GM18520 (cell line): Measurements from ENCODE around the gene KCNIP3.

Experiments used
- ATAC-seq: cut with Tn5 transposase; IDR thresholded peaks from one replicate; pipeline ENCODE4 v1.9.1; 2021; ENCODE audit not compliant: unreplicated experiment

The KCNIP3 gene

DNA sequence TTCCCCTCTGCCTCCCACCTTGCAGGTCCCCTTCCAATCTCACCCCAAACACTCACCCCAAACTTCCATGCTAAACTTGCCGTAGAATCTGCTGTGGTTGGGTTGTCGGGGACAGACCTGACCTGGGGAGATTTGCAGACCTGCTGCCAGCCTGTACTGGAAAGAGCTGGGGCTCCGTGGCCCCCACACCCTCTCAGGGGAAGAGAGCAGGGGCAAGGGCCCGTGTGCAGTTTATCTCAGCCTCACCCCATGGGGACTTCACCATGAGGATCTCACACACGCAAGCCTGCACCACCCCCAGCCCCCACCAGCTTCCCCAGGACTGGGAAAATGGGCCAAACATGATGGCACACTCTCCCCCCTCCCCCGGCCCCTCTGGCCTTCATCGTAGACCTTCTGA is 30.7 kb downstream of the KCNIP3 start:
- no peak for ATAC-seq

DNA sequence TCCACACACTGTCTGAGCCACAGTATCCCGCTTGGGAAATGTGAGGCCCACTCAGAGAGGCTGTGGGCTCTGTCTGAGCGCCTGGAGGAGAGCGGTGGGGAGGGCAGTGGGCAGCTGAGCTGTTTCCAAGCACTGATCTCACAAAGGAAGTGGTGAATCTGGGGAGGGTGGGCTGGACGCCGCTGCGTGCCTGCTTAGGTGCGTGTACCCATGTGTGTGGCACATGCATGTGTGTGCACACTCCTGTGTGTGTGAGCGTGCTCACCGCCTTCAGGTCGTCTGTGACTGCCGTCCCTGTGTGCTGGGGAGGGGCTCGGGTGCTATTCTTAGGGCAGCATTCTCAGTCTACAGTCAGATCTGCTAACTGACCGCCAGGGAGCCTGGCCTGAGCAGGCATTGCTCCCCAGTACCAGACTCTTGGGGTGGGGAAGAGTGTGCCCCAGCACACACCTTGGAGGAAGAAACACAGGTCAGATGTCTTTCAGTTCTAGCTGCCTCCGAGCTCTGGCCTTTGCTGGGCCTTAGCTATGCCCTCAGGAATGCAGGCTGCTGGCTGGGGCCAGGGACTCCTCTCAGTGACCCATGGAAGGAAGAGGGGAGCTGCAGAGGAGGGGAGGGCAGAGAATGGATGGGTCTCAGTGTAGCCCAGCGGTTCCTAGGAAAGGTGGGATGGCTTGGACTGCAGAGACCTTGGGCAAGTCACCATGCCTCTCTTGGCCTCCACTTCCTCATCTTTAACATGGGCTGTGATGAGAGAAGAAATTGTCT is 31.4 kb downstream of the KCNIP3 start:
- no peak for ATAC-seq

DNA sequence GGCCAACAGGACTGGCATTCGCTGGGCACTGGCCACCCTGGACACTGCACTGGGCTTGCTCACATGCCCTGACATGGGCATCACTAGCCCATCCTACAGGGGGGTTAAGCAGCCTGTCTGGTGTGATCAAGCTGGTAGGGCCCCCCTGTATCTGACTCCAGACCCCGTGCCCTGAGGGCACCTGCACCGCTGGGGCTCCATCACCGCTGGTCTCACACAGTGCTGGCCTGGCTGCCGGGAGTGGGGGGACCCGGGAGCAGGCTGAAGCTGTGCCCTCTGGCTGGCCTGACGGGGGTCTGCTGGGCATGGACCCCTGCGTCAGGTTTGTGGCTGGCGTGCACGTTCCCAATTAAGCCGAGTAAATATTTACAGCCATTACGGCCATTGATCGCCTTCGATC is 32.3 kb downstream of the KCNIP3 start:
- ATAC-seq: no peak

DNA sequence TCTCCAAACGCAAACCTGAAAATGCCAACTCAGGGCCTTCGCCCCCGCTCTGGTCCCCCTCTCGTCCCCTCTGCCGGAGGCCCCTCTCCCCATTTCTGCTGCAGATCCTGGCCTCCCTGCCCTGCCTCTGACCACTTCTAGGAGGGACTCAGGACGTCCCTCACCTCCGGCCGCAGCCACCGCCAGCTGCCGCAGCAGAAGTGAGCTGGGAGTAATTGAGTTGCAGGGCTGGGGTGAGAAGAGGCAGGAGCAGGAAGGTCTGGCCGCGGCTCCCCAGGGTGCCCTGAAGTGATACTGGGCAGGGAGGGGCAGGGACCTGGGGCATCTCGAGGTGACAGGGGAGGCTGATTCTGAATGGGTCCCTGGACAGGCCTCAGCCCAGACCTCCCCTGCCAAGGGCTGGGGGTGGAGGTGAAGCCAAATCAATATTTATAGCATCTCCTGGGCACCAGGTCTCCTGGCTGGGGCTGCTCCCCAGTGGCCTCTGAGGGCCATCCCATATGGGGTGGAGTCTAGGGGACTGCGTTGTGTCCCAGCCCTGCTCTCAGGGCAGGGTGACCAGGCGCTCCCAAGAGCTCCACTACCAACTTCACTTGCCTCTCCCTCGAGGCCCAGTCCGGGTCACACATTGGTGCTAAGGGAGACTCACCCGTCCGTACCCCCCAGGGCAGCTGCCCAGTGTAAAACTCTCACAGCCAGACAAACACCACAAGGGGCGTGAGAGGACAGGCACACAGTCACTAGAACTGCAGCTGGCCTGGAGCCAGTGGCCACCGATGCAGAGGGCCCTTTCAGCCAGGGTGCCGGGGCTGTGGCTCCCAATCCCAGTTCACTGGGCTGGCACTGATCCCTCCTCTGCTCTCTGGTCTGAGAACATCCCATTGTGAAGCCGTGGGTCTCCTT is 33.0 kb downstream of the KCNIP3 start:
- ATAC-seq: no peak

DNA sequence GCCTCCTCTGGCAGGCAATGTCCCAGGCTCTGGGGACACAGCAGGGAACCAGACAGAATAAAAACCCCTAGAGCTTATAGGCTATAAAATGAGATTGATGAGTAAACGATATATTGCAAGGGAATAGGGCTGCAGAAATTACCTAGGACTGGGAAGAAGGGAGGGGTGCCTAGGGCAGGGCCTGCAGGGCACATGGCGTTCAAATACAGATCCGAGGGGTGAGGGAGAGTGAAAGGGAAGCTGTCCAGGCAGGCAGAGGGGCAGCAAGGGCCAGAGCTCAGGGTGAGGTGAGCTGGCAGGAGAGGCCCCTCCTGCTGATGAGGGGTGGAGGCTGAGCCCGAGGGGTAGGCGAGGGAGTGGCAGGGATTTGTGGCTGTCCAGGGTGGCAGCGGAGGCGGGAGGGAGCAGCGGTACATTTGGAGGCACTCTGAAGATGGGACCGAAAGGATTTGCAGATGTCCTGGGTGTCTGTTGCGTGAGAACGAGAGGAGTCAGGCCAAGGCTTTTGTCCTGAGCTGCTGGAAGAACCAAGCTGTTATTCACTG is 33.7 kb downstream of the KCNIP3 start:
- ATAC-seq: no peak

DNA sequence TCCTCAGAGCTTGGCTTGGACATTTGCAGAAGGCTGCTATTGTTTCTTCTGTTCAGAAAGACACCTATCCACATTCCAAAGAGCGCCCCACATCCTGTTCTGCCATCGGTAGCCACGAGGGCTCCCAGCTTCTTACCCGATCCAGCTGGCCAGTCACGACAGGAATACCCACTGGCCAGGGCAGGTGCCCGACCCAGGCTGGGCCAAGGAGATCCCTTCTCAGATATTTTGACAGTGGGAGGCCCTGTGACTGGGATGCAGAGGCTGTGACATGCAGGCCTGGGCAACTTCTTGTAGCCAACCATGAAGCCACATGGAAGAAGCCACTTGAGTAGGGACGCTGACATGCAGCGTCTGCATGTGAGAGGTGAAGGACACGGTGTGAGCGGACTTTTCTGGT is 34.5 kb downstream of the KCNIP3 start:
- no peak for ATAC-seq

DNA sequence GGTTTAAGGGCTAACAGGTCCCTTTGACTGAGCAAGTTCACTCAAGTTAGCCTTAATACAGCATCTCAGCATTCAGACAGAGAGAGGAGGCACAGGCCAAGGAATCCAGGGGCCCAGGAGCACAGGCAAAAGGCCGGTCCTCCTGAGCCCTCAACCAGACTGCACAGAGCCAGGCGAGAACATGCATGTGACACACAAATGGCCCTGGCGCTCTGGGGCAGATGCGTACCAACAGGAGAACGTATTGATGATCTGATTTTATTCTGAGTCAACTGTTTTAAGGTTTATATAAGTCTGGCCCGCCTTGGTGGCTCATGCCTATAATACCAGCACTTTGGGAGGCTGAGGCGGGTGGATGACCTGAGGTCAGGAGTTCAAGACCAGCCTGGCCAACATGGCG is 34.9 kb downstream of the KCNIP3 start:
- no peak for ATAC-seq

DNA sequence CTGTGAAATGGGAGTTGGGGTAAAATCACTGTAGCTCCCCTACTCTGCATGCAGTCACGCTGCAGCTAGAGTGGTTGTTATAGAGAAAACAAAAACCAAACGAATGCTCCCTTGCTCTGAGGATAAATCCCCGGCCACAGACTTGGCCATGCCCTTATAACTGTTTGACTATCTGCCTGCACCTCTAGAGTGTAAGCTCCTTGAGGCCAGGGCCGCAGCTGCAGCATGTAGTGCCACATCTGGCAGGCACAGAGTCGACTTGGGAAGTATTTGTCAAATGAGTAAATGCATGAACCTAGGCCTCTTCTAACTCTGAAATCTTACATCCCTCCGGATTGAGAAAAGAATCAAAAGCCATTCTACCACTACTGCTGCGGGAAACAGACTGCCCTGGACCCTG is 35.9 kb downstream of the KCNIP3 start:
- no peak for ATAC-seq

DNA sequence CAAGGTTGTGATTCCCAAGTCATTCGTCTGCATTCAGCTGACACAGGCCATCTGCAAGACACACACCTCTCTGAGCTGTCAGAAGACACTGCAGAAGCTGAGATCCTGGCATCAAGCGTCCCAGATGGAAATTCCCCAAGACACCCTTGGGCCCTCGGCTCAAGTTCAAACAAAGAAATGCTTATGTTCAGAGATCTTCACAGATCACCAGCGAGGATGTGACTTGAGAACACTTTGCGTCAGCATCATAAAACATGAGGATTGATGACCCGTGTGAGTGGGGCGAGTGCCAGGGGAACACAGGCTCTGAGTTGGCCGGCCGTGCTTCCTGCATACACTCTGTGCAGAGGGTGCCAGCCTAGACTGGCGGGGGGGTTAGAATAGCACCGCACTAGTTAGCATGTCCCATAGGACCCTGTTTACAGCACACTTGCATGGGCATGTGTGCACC is 36.8 kb downstream of the KCNIP3 start:
- no peak for ATAC-seq

DNA sequence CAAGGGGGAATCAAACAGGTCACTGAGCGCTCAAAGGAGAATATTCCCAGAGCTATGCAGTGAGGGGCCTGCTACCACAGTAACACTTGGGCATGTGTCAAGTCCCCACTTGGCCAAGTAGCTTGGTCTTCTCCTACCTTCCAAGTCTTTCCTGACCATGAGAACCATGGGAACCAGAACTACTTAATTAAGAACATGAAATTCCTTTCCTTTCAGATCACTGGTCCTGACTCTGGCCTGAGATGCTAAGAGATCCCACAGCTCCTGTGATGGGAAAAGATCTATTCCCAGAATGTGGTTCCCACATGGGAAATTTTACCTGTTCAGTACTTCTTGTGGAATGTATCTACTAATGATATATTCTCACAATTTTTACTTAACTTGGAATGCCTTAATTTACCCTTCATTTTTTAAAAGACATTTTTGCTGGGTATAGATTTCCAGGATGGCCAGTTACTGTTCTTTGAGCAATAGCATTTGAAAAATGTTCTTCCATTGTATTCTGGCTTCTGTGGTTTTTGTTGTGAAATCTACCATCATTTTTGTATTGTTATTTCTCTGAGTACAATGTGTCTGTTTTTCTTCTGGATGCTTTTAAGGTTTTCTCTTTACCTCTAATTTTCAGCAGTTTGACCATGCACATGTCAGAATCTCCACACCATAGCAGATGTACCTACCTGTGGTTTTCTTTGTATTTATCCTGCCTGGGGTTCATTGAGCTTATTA is 37.9 kb downstream of the KCNIP3 start:
- no peak for ATAC-seq

DNA sequence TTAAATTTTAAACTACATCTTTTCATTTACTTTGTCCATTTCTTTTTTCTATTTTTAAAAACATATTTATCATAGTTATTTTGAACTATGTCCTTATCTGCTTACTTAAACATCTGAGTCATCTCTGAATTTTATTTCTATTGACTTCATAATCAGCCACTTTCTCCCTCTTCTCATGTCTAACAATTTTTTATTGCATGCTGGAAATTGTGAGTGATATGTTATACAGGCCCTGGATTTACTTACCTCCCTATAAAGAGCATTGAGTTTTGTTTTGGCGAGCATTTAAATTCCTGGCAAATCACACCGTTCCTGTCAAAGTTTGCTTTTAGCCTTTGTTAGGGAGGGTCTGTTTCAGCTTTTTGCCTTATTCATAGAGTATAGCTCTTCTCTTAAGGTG is 39.3 kb downstream of the KCNIP3 start:
- no peak for ATAC-seq

DNA sequence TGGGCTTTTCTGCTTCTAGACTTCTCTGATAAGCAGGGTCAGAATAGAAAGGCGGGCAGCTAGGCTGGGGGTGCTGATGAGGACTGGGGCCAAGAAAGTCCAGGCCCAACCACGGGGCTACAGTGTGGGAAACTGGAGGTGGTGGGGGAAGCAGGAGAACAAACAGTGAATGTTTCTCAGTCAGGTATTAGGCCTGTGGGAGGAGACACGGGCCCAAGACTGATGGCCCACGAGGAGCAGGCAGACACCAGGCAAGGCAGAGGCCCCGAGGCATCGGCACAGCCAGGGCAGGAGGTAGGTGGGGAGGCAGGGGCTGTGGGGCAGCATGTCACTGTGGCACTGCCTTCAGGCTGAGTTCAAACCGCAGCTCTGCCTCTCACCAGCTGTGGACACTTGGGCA is 40.7 kb downstream of the KCNIP3 start:
- no peak for ATAC-seq

DNA sequence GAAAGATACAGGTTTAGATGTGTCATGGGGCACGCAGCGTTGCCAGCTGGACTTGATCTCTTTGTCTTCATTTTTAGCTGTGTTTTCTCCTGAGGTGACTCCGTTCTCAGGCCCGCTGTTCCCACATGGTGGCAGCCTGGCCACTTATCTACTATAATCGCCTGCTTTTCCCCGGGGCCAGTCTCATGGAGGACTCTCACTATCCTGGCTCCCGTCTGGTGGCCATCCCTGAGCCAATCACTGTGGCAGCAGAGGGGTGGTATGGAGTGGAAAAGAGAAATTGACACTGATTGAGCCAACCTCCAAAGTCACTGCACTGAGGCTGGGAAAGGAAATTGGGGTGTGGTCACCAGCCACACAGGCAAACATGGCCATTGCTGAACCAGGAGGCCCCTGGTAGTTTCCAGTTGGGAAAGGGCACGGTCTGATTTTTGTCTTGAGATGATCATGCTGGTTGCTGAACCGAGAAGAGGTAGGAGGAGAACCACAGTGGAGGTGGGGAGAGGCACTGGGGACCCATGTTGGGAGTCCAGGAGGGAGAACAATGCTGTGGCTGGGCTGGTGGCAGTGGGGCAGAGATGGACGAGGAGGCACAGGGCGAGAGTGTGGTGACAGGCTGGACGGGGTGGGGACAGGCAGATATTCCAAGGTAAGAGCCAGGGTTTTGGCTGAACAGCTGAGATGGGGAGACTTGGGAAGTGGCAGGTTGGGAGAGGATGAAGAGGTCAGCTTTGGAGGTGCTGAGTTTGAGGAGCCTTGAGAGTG is 45.6 kb downstream of the KCNIP3 start:
- ATAC-seq: no peak

DNA sequence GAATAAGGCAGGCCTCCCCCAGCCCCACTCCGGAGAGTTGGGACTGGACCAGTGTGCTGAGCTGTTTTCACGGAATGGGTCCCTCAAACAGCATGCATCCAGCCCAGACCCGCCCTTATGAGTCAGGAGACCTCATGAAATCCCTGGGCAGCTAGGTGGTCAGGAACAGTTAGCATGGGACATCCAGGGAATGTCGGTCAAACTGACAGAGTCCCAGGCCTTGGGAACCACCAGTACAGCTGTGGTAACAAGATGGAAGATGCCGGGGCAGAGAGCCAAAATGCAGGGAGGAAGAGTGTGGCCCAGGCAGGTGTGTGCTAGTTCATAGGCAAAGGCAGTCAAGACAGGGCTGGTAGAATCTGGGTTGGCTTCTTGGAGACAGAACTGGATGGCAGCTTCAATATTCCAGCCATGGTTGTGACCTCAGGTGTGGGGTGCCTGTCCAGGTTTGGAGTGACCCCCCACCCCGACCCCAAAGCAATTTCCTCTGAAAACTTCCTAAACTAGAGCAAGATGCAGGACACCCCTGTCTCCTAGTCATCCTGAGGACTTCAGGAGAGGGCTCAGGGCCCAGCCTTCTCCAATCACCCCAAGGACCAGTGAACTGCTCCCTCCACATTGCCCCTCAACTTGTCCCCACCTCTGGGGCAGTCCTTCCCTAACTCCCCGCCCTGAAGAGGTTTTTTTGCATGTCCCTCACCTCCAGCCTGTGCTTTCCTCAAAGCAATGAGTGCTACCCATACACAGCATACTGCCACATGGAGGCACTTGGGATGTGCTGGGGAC is 46.5 kb downstream of the KCNIP3 start:
- no peak for ATAC-seq

DNA sequence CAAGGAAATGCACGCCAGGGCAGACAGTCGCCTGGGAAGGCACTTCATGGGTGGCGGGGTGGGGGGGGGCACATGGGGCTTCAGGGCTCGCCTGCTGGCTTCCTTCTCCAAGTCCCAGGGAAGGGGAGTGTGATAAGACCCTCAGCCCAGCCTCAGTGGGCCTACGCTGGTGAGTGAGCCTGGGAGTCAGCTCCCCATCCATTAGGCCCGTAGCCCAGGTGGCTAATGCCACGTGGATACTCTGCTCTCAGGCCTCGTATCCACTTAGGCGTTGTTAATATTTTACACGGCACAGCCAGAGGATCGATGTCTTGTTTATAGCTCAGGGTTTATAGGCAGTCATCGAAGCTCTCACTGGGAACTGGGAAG is 47.1 kb downstream of the KCNIP3 start:
- no peak for ATAC-seq

DNA sequence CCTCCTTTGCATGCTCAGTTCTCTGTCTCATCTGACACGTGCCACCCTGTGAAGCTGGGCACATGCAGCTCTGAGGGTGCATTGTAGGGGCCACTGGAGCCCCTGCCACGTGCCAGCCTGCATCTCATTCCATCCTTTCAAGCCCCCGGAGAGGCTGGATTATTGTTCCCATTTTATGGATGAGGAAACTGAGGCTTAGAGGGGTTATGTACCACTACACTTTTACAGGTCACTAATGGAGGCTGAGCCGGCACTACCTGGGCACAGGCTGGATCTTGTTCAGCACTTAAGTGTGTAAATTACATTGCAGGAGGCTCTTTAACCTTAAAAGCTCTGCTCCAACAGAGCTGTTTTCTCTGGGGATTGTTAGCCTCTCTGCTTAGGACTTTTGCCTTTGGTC is 47.5 kb downstream of the KCNIP3 start:
- no peak for ATAC-seq

DNA sequence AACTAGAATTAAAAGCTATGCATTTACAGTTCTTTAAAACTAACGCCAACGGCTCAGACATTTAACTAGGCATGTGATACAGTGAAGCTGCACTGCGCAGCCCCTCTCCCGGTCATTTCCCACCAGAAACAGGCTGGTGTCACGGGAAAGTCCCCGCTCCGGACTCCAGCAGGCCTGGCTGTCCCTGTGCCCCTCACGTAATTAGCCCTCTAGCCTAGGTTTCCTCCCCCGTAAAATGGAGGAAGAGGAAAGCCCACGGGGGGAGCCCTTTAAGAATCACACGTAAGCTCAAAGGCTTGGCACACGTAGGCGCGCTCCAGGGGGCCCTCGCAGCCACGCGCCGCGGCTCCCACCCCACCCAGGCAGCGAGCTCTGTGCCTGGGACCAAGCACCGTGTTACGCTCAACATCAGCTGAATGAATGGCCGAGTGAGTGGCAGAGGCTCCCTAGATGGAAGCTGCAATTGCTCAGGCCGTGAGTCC is 48.0 kb downstream of the KCNIP3 start:
- no peak for ATAC-seq

DNA sequence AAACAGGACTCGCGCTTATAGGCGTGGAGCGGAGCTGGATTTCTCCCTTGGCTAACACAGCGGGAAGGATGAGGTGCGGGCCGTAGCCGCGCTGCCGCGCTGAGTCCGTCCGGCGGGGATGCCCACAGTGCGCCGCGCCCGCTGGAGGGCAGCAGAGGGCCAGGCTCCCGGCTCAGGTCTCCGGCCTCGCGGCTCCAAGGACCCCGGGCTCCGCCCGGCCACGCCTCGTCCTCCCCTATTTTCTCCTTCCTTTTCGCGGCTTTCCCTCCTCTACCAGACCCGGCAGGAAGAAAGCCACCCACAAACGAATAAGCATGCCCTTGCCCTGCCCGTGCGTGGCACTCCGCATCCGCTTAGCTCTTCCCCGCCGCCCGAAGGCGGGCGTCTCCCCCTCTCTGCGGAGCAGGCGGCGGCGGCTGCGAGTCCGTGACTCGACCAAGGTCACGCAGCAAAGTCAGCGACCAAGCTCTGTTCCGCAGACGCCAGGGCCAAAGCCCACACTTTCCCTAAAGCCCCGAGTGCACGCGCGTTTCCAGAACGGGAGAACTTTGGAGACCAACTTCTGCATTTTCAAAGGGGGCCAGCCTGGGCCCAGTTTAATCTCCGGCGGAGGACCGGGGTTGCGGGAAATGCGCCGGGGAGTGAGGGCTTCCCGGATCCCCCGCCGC is 48.5 kb downstream of the KCNIP3 start:
- no peak for ATAC-seq

DNA sequence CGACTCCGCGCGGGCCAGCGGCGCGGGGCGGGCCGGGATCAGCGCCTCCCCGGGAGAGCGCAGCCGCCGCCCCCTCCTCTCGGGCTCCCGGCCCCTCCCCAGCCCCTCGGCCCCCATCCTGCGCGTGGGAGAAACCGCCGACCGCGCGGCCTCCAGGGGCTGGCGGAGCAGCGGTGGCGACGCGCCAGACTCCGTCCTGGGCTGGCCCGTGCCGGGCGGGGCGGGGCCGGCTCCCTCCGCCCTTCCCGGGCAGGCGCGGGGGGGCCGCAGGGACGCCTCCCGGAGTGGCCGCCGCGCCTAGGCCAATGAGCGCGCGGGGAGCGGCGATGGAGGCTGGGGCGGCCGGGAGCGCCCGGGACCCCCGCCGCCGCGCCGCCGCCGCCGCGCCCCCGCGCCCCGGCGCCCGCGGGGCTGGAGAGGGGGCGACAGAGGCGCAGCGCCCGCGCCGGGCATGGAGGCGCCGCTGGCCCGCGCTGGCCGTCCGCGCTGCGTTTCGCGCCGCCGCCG is 49.1 kb downstream of the KCNIP3 start:
- ATAC-seq: no peak
